ENCODE data around the gene DRD2.

The DRD2 gene

GRCh38 chr11:113484223-113484622 lies 9.0 kb upstream of the DRD2 start:
- DNase-seq (ENCODE audit: low spot score): no peak

GRCh38 chr11:113481672-113482071 lies 6.5 kb upstream of the DRD2 start:
- no peak for DNase-seq (ENCODE audit: low spot score)

GRCh38 chr11:113481226-113481625 lies 6.0 kb upstream of the DRD2 start:
- DNase-seq (ENCODE audit: low spot score): no peak

- peak; percentile 3 for DNase-seq (ENCODE audit: low spot score)
These were observed 2.1 kb upstream of the DRD2 start for GRCh38 chr11:113477321-113477720.

- DNase-seq (ENCODE audit: low spot score): no peak
These were observed 1.4 kb upstream of the DRD2 start for GRCh38 chr11:113476553-113476952.

GRCh38 chr11:113474362-113475159 lies 637 bp downstream of the DRD2 start:
- DNase-seq (ENCODE audit: low spot score): peak; percentile 49

GRCh38 chr11:113473983-113474361 lies 1.2 kb downstream of the DRD2 start:
- DNase-seq (ENCODE audit: low spot score): no peak

GRCh38 chr11:113472471-113472870 lies 2.7 kb downstream of the DRD2 start:
- no peak for DNase-seq (ENCODE audit: low spot score)

GRCh38 chr11:113470233-113470632 lies 5.0 kb downstream of the DRD2 start:
- DNase-seq (ENCODE audit: low spot score): no peak

- no peak for DNase-seq (ENCODE audit: low spot score)
These were observed 6.4 kb downstream of the DRD2 start for GRCh38 chr11:113468726-113469345.

- DNase-seq (ENCODE audit: low spot score): no peak
These were observed 7.7 kb downstream of the DRD2 start for GRCh38 chr11:113467545-113467944.

GRCh38 chr11:113465786-113466185 lies 9.4 kb downstream of the DRD2 start:
- no peak for DNase-seq (ENCODE audit: low spot score)

- DNase-seq (ENCODE audit: low spot score): no peak
These were observed 10.8 kb downstream of the DRD2 start for GRCh38 chr11:113464416-113464815.

- no peak for DNase-seq (ENCODE audit: low spot score)
These were observed 12.4 kb downstream of the DRD2 start for GRCh38 chr11:113462830-113463229.

GRCh38 chr11:113461639-113462038 lies 13.6 kb downstream of the DRD2 start:
- DNase-seq (ENCODE audit: low spot score): no peak

- no peak for DNase-seq (ENCODE audit: low spot score)
These were observed 14.7 kb downstream of the DRD2 start for GRCh38 chr11:113460469-113460868.

GRCh38 chr11:113458189-113458588 lies 17.0 kb downstream of the DRD2 start:
- no peak for DNase-seq (ENCODE audit: low spot score)

GRCh38 chr11:113457784-113458183 lies 17.4 kb downstream of the DRD2 start:
- DNase-seq (ENCODE audit: low spot score): no peak

- no peak for DNase-seq (ENCODE audit: low spot score)
These were observed 20.7 kb downstream of the DRD2 start for GRCh38 chr11:113454455-113454854.

- DNase-seq (ENCODE audit: low spot score): no peak
These were observed 25.5 kb downstream of the DRD2 start for GRCh38 chr11:113449743-113450142.

- DNase-seq (ENCODE audit: low spot score): no peak
These were observed 26.9 kb downstream of the DRD2 start for GRCh38 chr11:113448316-113448677.

- peak; percentile 58 for DNase-seq (ENCODE audit: low spot score)
These were observed 27.4 kb downstream of the DRD2 start for GRCh38 chr11:113447621-113448315.

- no peak for DNase-seq (ENCODE audit: low spot score)
These were observed 28.3 kb downstream of the DRD2 start for GRCh38 chr11:113446938-113447337.
